ENCODE measurements around the gene LRCOL1.
A peak's percentile ranks its signal among the peaks of the same experiment; 100 is the strongest.

LRCOL1 gene

DNA sequence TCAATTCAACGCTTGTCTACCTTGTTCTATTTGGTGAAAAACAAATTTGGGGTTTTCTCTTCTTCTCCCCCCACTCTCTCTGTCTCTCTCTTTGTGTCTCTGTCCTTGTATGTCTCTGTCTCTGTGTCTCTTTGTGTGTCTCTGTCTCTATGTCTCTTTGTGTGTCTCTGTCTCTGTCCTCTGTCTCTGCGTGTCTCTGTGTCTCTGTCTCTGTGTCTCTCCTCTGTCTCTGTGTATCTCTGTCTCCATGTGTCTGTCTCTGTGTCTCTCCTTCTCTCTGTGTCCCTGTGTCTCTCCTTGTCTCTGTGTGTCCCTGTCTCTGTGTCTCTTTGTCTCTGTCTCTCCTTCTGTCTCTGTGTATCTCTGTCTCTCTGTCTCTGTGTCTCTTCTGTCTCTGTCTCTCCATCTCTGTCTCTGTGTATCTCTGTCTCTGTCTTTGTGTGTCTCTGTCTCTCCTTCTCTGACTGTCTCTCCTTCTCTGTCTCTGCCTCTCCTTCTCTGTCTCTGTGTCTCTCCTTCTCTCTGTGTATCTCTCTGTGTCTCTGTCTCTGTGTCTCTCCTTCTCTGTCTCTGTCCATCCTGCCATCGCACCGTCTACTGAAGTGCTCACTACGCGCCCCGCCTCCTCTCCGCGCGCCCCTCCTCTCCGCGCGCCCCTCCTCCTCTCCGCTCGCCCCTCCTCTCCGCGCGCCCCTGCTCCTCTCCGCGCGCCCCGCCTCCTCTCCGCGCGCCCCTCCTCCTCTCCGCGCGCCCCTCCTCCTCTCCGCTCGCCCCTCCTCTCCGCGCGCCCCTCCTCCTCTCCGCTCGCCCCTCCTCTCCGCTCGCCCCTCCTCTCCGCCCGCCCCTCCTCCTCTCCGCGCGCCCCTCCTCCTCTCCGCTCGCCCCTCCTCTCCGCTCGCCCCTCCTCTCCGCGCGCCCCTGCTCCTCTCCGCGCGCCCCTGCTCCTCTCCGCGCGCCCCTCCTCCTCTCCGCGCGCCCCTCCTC is 12.8 kb downstream of the LRCOL1 start:
- Histone ChIP-seq H3K36me3 (ENCODE audit: insufficient read depth, low read length) (no peaks in the 10 kb centered on the region), H3K4me1 (ENCODE audit: insufficient read depth, low read length, severe bottlenecking) (peaks cover 5% of the 10 kb centered on the region), H3K4me2 (ENCODE audit: low read length) (peak overlapping the region; percentile 58), H3K27ac (ENCODE audit: low read depth, low read length, poor library complexity, severe bottlenecking) (no peak overlapping the region), H3F3A (ENCODE audit: insufficient read depth, low read length) (no peaks in the 10 kb centered on the region), H4K20me1 (ENCODE audit: insufficient read depth, low read length) (no peaks in the 10 kb centered on the region), H3K9ac (ENCODE audit: low read length) (no peak overlapping the region), H3K9me3 (ENCODE audit: low read length) (no peaks in the 10 kb centered on the region), H3K79me2 (ENCODE audit: insufficient read depth, low read length) (no peaks in the 10 kb centered on the region), H3K9me2 (ENCODE audit: low read depth, low read length) (no peaks in the 10 kb centered on the region), H2AFZ (ENCODE audit: low read length) (no peak overlapping the region), H3K4me3 (ENCODE audit: low read depth, low read length, poor library complexity, severe bottlenecking) (peak overlapping the region; percentile 57), H3K27me3 (ENCODE audit: insufficient read depth, low read length) (no peaks in the 10 kb centered on the region; the same call in 1 of the 2 replicates)
- no peak for TF ChIP-seq CTCF (IDR thresholded peaks at IDR 0.05; ENCODE audit: low read length)
- TF ChIP-seq EZH2 (IDR thresholded peaks at IDR 0.05; ENCODE audit: borderline replicate concordance, low read length), result no peak

- H3K9me3 ChIP-seq (ENCODE audit: low read length), result no peaks in the 10 kb centered on the region
- no peaks in the 10 kb centered on the region for H3K36me3 ChIP-seq (ENCODE audit: insufficient read depth, low read length)
- no peak overlapping the region for H3K4me3 ChIP-seq (ENCODE audit: low read depth, low read length, poor library complexity, severe bottlenecking)
- TF ChIP-seq CTCF (IDR thresholded peaks at IDR 0.05; ENCODE audit: low read length), result no peak
- no peak for TF ChIP-seq EZH2 (IDR thresholded peaks at IDR 0.05; ENCODE audit: borderline replicate concordance, low read length)
- H3K27me3 ChIP-seq (ENCODE audit: insufficient read depth, low read length), result no peaks in the 10 kb centered on the region; the same call in 1 of the 2 replicates
- H3F3A ChIP-seq (ENCODE audit: insufficient read depth, low read length), result no peaks in the 10 kb centered on the region
- no peak overlapping the region for H3K27ac ChIP-seq (ENCODE audit: low read depth, low read length, poor library complexity, severe bottlenecking)
- no peaks in the 10 kb centered on the region for H3K79me2 ChIP-seq (ENCODE audit: insufficient read depth, low read length)
- H4K20me1 ChIP-seq (ENCODE audit: insufficient read depth, low read length), result no peaks in the 10 kb centered on the region
- no peak overlapping the region for H3K4me2 ChIP-seq (ENCODE audit: low read length)
- no peak overlapping the region for H2AFZ ChIP-seq (ENCODE audit: low read length)
- H3K9me2 ChIP-seq (ENCODE audit: low read depth, low read length), result no peaks in the 10 kb centered on the region
- H3K4me1 ChIP-seq (ENCODE audit: insufficient read depth, low read length, severe bottlenecking), result peaks cover 5% of the 10 kb centered on the region
- no peak overlapping the region for H3K9ac ChIP-seq (ENCODE audit: low read length)
Measured at GRCh38 chr12:132596016-132596415, 14.4 kb downstream of the LRCOL1 start.

- no peak overlapping the region for H3K27ac ChIP-seq (ENCODE audit: low read depth, low read length, poor library complexity, severe bottlenecking)
- H3K4me2 ChIP-seq (ENCODE audit: low read length), result no peak overlapping the region
- no peak overlapping the region for H3K4me3 ChIP-seq (ENCODE audit: low read depth, low read length, poor library complexity, severe bottlenecking)
- TF ChIP-seq CTCF (IDR thresholded peaks at IDR 0.05; ENCODE audit: low read length), result no peak
- TF ChIP-seq EZH2 (IDR thresholded peaks at IDR 0.05; ENCODE audit: borderline replicate concordance, low read length), result no peak
- no peaks in the 10 kb centered on the region for H3K9me3 ChIP-seq (ENCODE audit: low read length)
- no peak overlapping the region for H3K9ac ChIP-seq (ENCODE audit: low read length)
- H3K36me3 ChIP-seq (ENCODE audit: insufficient read depth, low read length), result no peaks in the 10 kb centered on the region
- H2AFZ ChIP-seq (ENCODE audit: low read length), result no peak overlapping the region
- H3K79me2 ChIP-seq (ENCODE audit: insufficient read depth, low read length), result no peaks in the 10 kb centered on the region
- H4K20me1 ChIP-seq (ENCODE audit: insufficient read depth, low read length), result no peaks in the 10 kb centered on the region
- no peaks in the 10 kb centered on the region for H3F3A ChIP-seq (ENCODE audit: insufficient read depth, low read length)
- H3K4me1 ChIP-seq (ENCODE audit: insufficient read depth, low read length, severe bottlenecking), result peaks cover 5% of the 10 kb centered on the region
- H3K27me3 ChIP-seq (ENCODE audit: insufficient read depth, low read length), result no peaks in the 10 kb centered on the region; the same call in 1 of the 2 replicates
- H3K9me2 ChIP-seq (ENCODE audit: low read depth, low read length), result no peaks in the 10 kb centered on the region
Measured at GRCh38 chr12:132595183-132595582, 15.2 kb downstream of the LRCOL1 start.
